ENCODE results near the gene CYB561.

CYB561 gene

GRCh38 chr17:63413128-63413527 is 33.0 kb downstream of the CYB561 start:
- no peak for DNase-seq (ENCODE audit: low read depth in 2 of 2)
- H3K4me3 ChIP-seq (replicated peaks in 1 of 2; ENCODE audit: low read depth in 2 of 2, low read length in 2 of 2): no peak overlapping the region
- no peak for TF ChIP-seq CTCF (IDR thresholded peaks at IDR 0.05; ENCODE audit: low read depth, low read length)

GRCh38 chr17:63412234-63412633 is 33.9 kb downstream of the CYB561 start:
- no peak overlapping the region for H3K4me3 ChIP-seq (replicated peaks in 1 of 2; ENCODE audit: low read depth in 2 of 2, low read length in 2 of 2)
- TF ChIP-seq CTCF (IDR thresholded peaks at IDR 0.05; ENCODE audit: low read depth, low read length): no peak
- DNase-seq (ENCODE audit: low read depth in 2 of 2): no peak

GRCh38 chr17:63407741-63408330 is 38.3 kb downstream of the CYB561 start:
- TF ChIP-seq CTCF (IDR thresholded peaks at IDR 0.05; ENCODE audit: low read depth, low read length): no peak
- no peak overlapping the region for H3K4me3 ChIP-seq (replicated peaks in 1 of 2; ENCODE audit: low read depth in 2 of 2, low read length in 2 of 2)
- no peak for DNase-seq (ENCODE audit: low read depth in 2 of 2)

- TF ChIP-seq CTCF (IDR thresholded peaks at IDR 0.05; ENCODE audit: low read depth, low read length): peak; percentile 83
- DNase-seq (ENCODE audit: low read depth in 2 of 2): peak; percentile 95
- H3K4me3 ChIP-seq (replicated peaks in 1 of 2; ENCODE audit: low read depth in 2 of 2, low read length in 2 of 2): no peak overlapping the region
Observed at GRCh38 chr17:63406689-63407330, 39.3 kb downstream of the CYB561 start.

GRCh38 chr17:63405741-63406261 is 40.3 kb downstream of the CYB561 start:
- H3K4me3 ChIP-seq (replicated peaks in 1 of 2; ENCODE audit: low read depth in 2 of 2, low read length in 2 of 2): no peak overlapping the region
- peak; percentile 65 for TF ChIP-seq CTCF (IDR thresholded peaks at IDR 0.05; ENCODE audit: low read depth, low read length)
- DNase-seq (ENCODE audit: low read depth in 2 of 2): peak; percentile 84 to 92

- no peak for TF ChIP-seq CTCF (IDR thresholded peaks at IDR 0.05; ENCODE audit: low read depth, low read length)
- DNase-seq (ENCODE audit: low read depth in 2 of 2): no peak
- H3K4me3 ChIP-seq (replicated peaks in 1 of 2; ENCODE audit: low read depth in 2 of 2, low read length in 2 of 2): no peak overlapping the region
Observed at GRCh38 chr17:63405020-63405419, 41.1 kb downstream of the CYB561 start.
